HepG2 (cell line): Measurements from ENCODE around the gene NPHP4. TPM values are rescaled to one million over a fixed set of nuclear protein-coding genes. Genes with fewer than 3 reads are reported as not detected.

Experiments
- FOXA3 ChIP-seq: IDR thresholded peaks from 2 replicates; pipeline ENCODE4 v1.6.1; 2016; ENCODE audit warnings: missing genetic modification reagents, missing compliant biosample characterization
- FOXP1 ChIP-seq, 2 experiments: fragments of 450-650 bp in 1 of 2; IDR thresholded peaks; 2 replicates each; pipeline ENCODE4 v1.6.1; 2017 to 2018; ENCODE audit warnings: antibody characterized with exemption in 1 of 2
- MAFG ChIP-seq: sonication (generic); formaldehyde crosslinking; IDR thresholded peaks from 2 replicates; pipeline ENCODE4 v1.5.1; 2020; ENCODE audit warnings: mild to moderate bottlenecking, missing genetic modification reagents
- NAIF1 ChIP-seq: sonication (generic); formaldehyde crosslinking; IDR thresholded peaks from 2 replicates; pipeline ENCODE4 v1.5.0; 2020; ENCODE audit warnings: mild to moderate bottlenecking, missing genetic modification reagents, borderline replicate concordance
- PRDM10 ChIP-seq: sonication (generic); formaldehyde crosslinking; IDR thresholded peaks from 2 replicates; pipeline ENCODE4 v1.4.0; 2020; ENCODE audit warnings: low read depth, missing genetic modification reagents
- RBAK ChIP-seq: sonication (generic); formaldehyde crosslinking; IDR thresholded peaks from 2 replicates; pipeline ENCODE4 v1.5.1; 2020; ENCODE audit warnings: mild to moderate bottlenecking, missing genetic modification reagents
- RFX1 ChIP-seq: fragments of 450-650 bp; IDR thresholded peaks from 2 replicates; pipeline ENCODE4 v1.6.1; 2017
- RFX5 ChIP-seq: IDR thresholded peaks from 2 replicates; pipeline ENCODE4 v1.6.1; 2011; ENCODE audit warnings: low read depth, low read length, improper control_type of control experiment
- SIX4 ChIP-seq: sonication (generic); formaldehyde crosslinking; IDR thresholded peaks from 2 replicates; pipeline ENCODE4 v1.4.0; 2020; ENCODE audit warnings: missing genetic modification reagents
- TFDP1 ChIP-seq: IDR thresholded peaks from 2 replicates; pipeline ENCODE4 v1.6.1; 2016; ENCODE audit warnings: missing compliant biosample characterization, missing genetic modification reagents, borderline replicate concordance
- TRIM24 ChIP-seq: sonication (generic); formaldehyde crosslinking; IDR thresholded peaks from 2 replicates; pipeline ENCODE4 v1.8.0; 2022; ENCODE audit warnings: mild to moderate bottlenecking, missing genetic modification reagents
- ZFP36L2 ChIP-seq: sonication (generic); formaldehyde crosslinking; IDR thresholded peaks from 2 replicates; pipeline ENCODE4 v1.4.0; 2020; ENCODE audit warnings: missing genetic modification reagents
- ZFP37 ChIP-seq: sonication (generic); formaldehyde crosslinking; IDR thresholded peaks from 2 replicates; pipeline ENCODE4 v1.4.0; 2020; ENCODE audit warnings: missing genetic modification reagents, borderline replicate concordance
- ZNF280D ChIP-seq: sonication (generic); formaldehyde crosslinking; IDR thresholded peaks from 2 replicates; pipeline ENCODE4 v1.5.1; 2020; ENCODE audit warnings: mild to moderate bottlenecking, missing genetic modification reagents
- ZNF282 ChIP-seq: fragments of 450-650 bp; IDR thresholded peaks from 2 replicates; pipeline ENCODE4 v1.6.1; 2018; ENCODE audit not compliant: partially characterized antibody
- ZNF333 ChIP-seq: sonication (generic); formaldehyde crosslinking; IDR thresholded peaks from 2 replicates; pipeline ENCODE4 v1.4.0; 2020; ENCODE audit warnings: mild to moderate bottlenecking, missing genetic modification reagents, borderline replicate concordance
- ZNF740 ChIP-seq: sonication (generic); formaldehyde crosslinking; IDR thresholded peaks from 2 replicates; pipeline ENCODE4 v1.4.0; 2020; ENCODE audit warnings: missing genetic modification reagents
- ZNF747 ChIP-seq: sonication (generic); formaldehyde crosslinking; IDR thresholded peaks from 2 replicates; pipeline ENCODE4 v1.8.1; 2023; ENCODE audit warnings: missing genetic modification reagents, mild to moderate bottlenecking, borderline replicate concordance
- ZNF800 ChIP-seq: sonication (generic); formaldehyde crosslinking; IDR thresholded peaks from 2 replicates; pipeline ENCODE4 v1.4.0; 2020; ENCODE audit warnings: missing genetic modification reagents
- ZSCAN31 ChIP-seq: sonication (generic); formaldehyde crosslinking; IDR thresholded peaks from 2 replicates; pipeline ENCODE4 v1.5.0; 2020; ENCODE audit warnings: low read depth, mild to moderate bottlenecking, missing genetic modification reagents
- polyA plus RNA-seq, 8 experiments: library from polyadenylated mRNA; depleted of rRNA in 3 of 8; stranded (reverse) in 7 of 8; unstranded in 1 of 8; fragments of >200 nt; fragmentation: Illumina TruSeq in 4 of 8; extraction: Trizol in 4 of 8; gene quantifications; 2 replicates each; pipeline versions ENCODE4 v1.2.1 to v1.2.3, GENCODE V29; 2011 to 2016; ENCODE audit warnings: low read depth in 4 of 8, missing spikeins in 1 of 8, mixed read lengths in 1 of 8; ENCODE audit not compliant: insufficient read depth in 1 of 8
- total RNA-seq, 5 experiments: library from RNA; depleted of rRNA; stranded (reverse); fragments of >200 nt; fragmentation: Illumina TruSeq; extraction: Trizol; gene quantifications; 2 replicates each; pipeline ENCODE4 v1.2.3, GENCODE V29; 2016; ENCODE audit warnings: low read depth in 1 of 5

Gene NPHP4
- total and polyA plus RNA-seq, 2 of the 13 experiments (the other 11 are each of a cell fraction or from before 2014, with no cell fraction given): 4.4 to 6.8 TPM

GRCh38 chr1:6025269-6026094 is 33.3 kb upstream of the NPHP4 start (continued):
- TF ChIP-seq ZNF282: no peak
- no peak for TF ChIP-seq RFX1
- no peak for TF ChIP-seq ZNF333 (CRISPR knock-in tag)
- TF ChIP-seq ZNF280D (CRISPR knock-in tag): no peak
- TF ChIP-seq NAIF1 (CRISPR knock-in tag): no peak
- TF ChIP-seq ZFP37 (CRISPR knock-in tag): no peak
- 0 out of 2 replicates have a peak, but pooled peaks have one; percentile 19 for TF ChIP-seq ZNF747 (CRISPR knock-in tag)
- TF ChIP-seq RFX5: no peak
- TF ChIP-seq FOXP1 (IDR thresholded peaks at IDR 0.05): no peak
- no peak for TF ChIP-seq FOXP1 (CRISPR knock-in tag; IDR thresholded peaks at IDR 0.05)
- peak; percentile 9 for TF ChIP-seq ZNF740
- TF ChIP-seq MAFG (CRISPR knock-in tag): no peak
- TF ChIP-seq RBAK (CRISPR knock-in tag): no peak
- no peak for TF ChIP-seq FOXA3
- no peak for TF ChIP-seq SIX4
- peak; percentile 18; the same call in 1 of the 2 replicates for TF ChIP-seq ZSCAN31 (CRISPR knock-in tag)
- TF ChIP-seq TRIM24 (CRISPR knock-in tag): no peak
- TF ChIP-seq ZNF800 (CRISPR knock-in tag): no peak
- TF ChIP-seq TFDP1 (CRISPR knock-in tag): no peak
- no peak for TF ChIP-seq ZFP36L2 (CRISPR knock-in tag)
- peak; percentile 48; the same call in 1 of the 2 replicates for TF ChIP-seq PRDM10 (CRISPR knock-in tag)
